DOHH2 (cell line): Measurements from ENCODE around the gene GALNT14.

Experiments used
- H3F3A ChIP-seq: fragments of 200-600 bp; sonication (generic), shearing (Covaris generic); 2 replicates; pipeline ENCODE4 v1.6.0; 2016; ENCODE audit warnings: antibody characterized with exemption, mild to moderate bottlenecking; ENCODE audit not compliant: control insufficient read depth, insufficient read depth
- H3K27ac ChIP-seq: fragments of 200-600 bp; sonication (generic); 2 replicates; pipeline ENCODE4 v1.5.1; 2014; ENCODE audit warnings: low read depth, mild to moderate bottlenecking, low read length, moderate library complexity
- H3K27me3 ChIP-seq: fragments of 200-600 bp; sonication (generic); 2 replicates; pipeline ENCODE4 v1.6.1; 2014; ENCODE audit warnings: mild to moderate bottlenecking, low read length, mixed read lengths; ENCODE audit not compliant: control insufficient read depth
- H3K36me3 ChIP-seq: fragments of 200-600 bp; sonication (generic); 2 replicates; pipeline ENCODE4 v1.6.1; 2014; ENCODE audit warnings: mild to moderate bottlenecking, low read length, moderate library complexity, mixed read lengths; ENCODE audit not compliant: control insufficient read depth
- H3K4me1 ChIP-seq: fragments of 200-600 bp; sonication (generic); 2 replicates; pipeline ENCODE4 v1.6.1; 2014; ENCODE audit warnings: mild to moderate bottlenecking, low read length, mixed read lengths; ENCODE audit not compliant: control insufficient read depth
- H3K4me2 ChIP-seq: fragments of 200-600 bp; sonication (generic); 2 replicates; pipeline ENCODE4 v1.6.0; 2014; ENCODE audit warnings: mild to moderate bottlenecking, low read length, moderate library complexity
- H3K4me3 ChIP-seq: fragments of 200-600 bp; sonication (generic); 2 replicates; pipeline ENCODE4 v1.5.1; 2014; ENCODE audit warnings: mild to moderate bottlenecking, low read length, mixed read lengths
- H3K79me2 ChIP-seq: fragments of 200-600 bp; sonication (generic); 2 replicates; pipeline ENCODE4 v1.6.1; 2014; ENCODE audit warnings: mild to moderate bottlenecking, low read length, mixed read lengths; ENCODE audit not compliant: control insufficient read depth
- H3K9me2 ChIP-seq: fragments of 200-600 bp; sonication (generic); replicated peaks from 2 replicates; pipeline ENCODE4 v1.6.1; 2014; ENCODE audit warnings: mild to moderate bottlenecking, low read length, mixed read lengths; ENCODE audit not compliant: control insufficient read depth
- H3K9me3 ChIP-seq: fragments of 200-600 bp; sonication (generic); 2 replicates; pipeline ENCODE4 v1.6.1; 2014; ENCODE audit warnings: antibody characterized with exemption, low read length, mixed read lengths; ENCODE audit not compliant: control insufficient read depth, insufficient read depth
- H4K20me1 ChIP-seq: fragments of 200-600 bp; sonication (generic); 2 replicates; pipeline ENCODE4 v1.6.0; 2014; ENCODE audit warnings: low read depth, mild to moderate bottlenecking, antibody characterized with exemption, low read length, moderate library complexity; ENCODE audit not compliant: control insufficient read depth, insufficient read depth
- CTCF ChIP-seq: fragments of 200-600 bp; sonication (generic); IDR thresholded peaks from one replicate; pipeline ENCODE4 v1.5.1; 2014; ENCODE audit warnings: antibody characterized with exemption, mild to moderate bottlenecking, low read depth, low read length; ENCODE audit not compliant: poor library complexity, severe bottlenecking
- EZH2phosphoT487 ChIP-seq: fragments of 200-600 bp; sonication (generic); IDR thresholded peaks from 2 replicates; pipeline ENCODE4 v1.6.1; 2017; ENCODE audit warnings: borderline replicate concordance, mild to moderate bottlenecking, antibody characterized with exemption, low read length, moderate library complexity, mixed read lengths

GALNT14 gene

GRCh38 chr2:30883822-30884221 is 254.4 kb downstream of the GALNT14 start:
- H3K27ac ChIP-seq: no peak overlapping the region
- H3K79me2 ChIP-seq: no peaks in the 10 kb centered on the region
- no peak for TF ChIP-seq CTCF
- no peak for TF ChIP-seq EZH2phosphoT487
- no peaks in the 10 kb centered on the region for H3K27me3 ChIP-seq
- H3F3A ChIP-seq: no peaks in the 10 kb centered on the region
- H3K4me1 ChIP-seq: no peaks in the 10 kb centered on the region
- H3K4me3 ChIP-seq: no peak overlapping the region
- H3K36me3 ChIP-seq: no peaks in the 10 kb centered on the region
- H3K9me2 ChIP-seq: no peaks in the 10 kb centered on the region
- no peaks in the 10 kb centered on the region for H3K9me3 ChIP-seq
- H4K20me1 ChIP-seq: no peaks in the 10 kb centered on the region
- H3K4me2 ChIP-seq: no peak overlapping the region

GRCh38 chr2:30883184-30883583 is 255.1 kb downstream of the GALNT14 start:
- Histone ChIP-seq H3K79me2 (no peaks in the 10 kb centered on the region), H3K4me1 (no peaks in the 10 kb centered on the region), H3K36me3 (no peaks in the 10 kb centered on the region), H3K9me2 (no peaks in the 10 kb centered on the region), H3K9me3 (no peaks in the 10 kb centered on the region), H3K27me3 (no peaks in the 10 kb centered on the region), H3K4me3 (no peak overlapping the region), H3K27ac (no peak overlapping the region), H3F3A (no peaks in the 10 kb centered on the region), H4K20me1 (no peaks in the 10 kb centered on the region), H3K4me2 (no peak overlapping the region)
- TF ChIP-seq CTCF: no peak
- no peak for TF ChIP-seq EZH2phosphoT487

- no peaks in the 10 kb centered on the region for H3K79me2 ChIP-seq
- H3K4me3 ChIP-seq: no peak overlapping the region
- no peaks in the 10 kb centered on the region for H3K9me2 ChIP-seq
- no peak for TF ChIP-seq CTCF
- H3K4me1 ChIP-seq: no peaks in the 10 kb centered on the region
- no peaks in the 10 kb centered on the region for H4K20me1 ChIP-seq
- H3F3A ChIP-seq: no peaks in the 10 kb centered on the region
- H3K27ac ChIP-seq: no peak overlapping the region
- no peaks in the 10 kb centered on the region for H3K36me3 ChIP-seq
- H3K27me3 ChIP-seq: no peaks in the 10 kb centered on the region
- no peak overlapping the region for H3K4me2 ChIP-seq
- H3K9me3 ChIP-seq: no peaks in the 10 kb centered on the region
Measured at GRCh38 chr2:30880516-30880915, 257.7 kb downstream of the GALNT14 start.

GRCh38 chr2:30877833-30878232 is 260.4 kb downstream of the GALNT14 start:
- H3K27me3 ChIP-seq: no peaks in the 10 kb centered on the region
- H3K4me2 ChIP-seq: no peak overlapping the region
- H3K4me1 ChIP-seq: no peaks in the 10 kb centered on the region
- no peaks in the 10 kb centered on the region for H4K20me1 ChIP-seq
- no peaks in the 10 kb centered on the region for H3K79me2 ChIP-seq
- no peaks in the 10 kb centered on the region for H3K9me2 ChIP-seq
- TF ChIP-seq CTCF (no peak), EZH2phosphoT487 (no peak)
- H3K4me3 ChIP-seq: no peak overlapping the region
- no peaks in the 10 kb centered on the region for H3F3A ChIP-seq
- H3K36me3 ChIP-seq: no peaks in the 10 kb centered on the region
- H3K27ac ChIP-seq: no peak overlapping the region
- H3K9me3 ChIP-seq: no peaks in the 10 kb centered on the region
